ENCODE measurements around the gene CYP26B1. TPM values are rescaled to one million over a fixed set of nuclear protein-coding genes. Genes with fewer than 3 reads are reported as not detected.

CYP26B1 gene
- total and polyA plus RNA-seq, 2 donors (not counting 3 experiments of a cell fraction or from before 2014, with no cell fraction given) = 0.30 to 1.1 TPM

- no peak for FAIRE-seq
- CTCF ChIA-PET = no interaction called here
- dilution Hi-C loops (cut with MboI; ENCODE audit: extremely low pct_ligation_motif_present, low sequenced_read_pairs) = no loop called here
Measured at GRCh38 chr2:72098935-72099334, 48.7 kb downstream of the CYP26B1 start.

More at GRCh38 chr2:72098935-72099334, 48.7 kb downstream of the CYP26B1 start:
- BruUV-seq (replicated peaks) = no TSS peak
- no peak for DNase-seq (ENCODE audit: low read depth, low spot score)
- no peak overlapping the region for H3K4me2 ChIP-seq (ENCODE audit: insufficient read depth, low read length)
- H3K36me3 ChIP-seq (ENCODE audit: control insufficient read depth in 2 of 2, extremely low read depth in 1 of 2, insufficient read depth in 2 of 2, low read length in 2 of 2) = no peaks in the 10 kb centered on the region
- H4K20me1 ChIP-seq (replicated peaks; ENCODE audit: control insufficient read depth, extremely low read depth, insufficient read depth, low read length) = no peaks in the 10 kb centered on the region
- intact Hi-C loops (cut with micrococcal nuclease) = no loop called here
- H2AFZ ChIP-seq (ENCODE audit: low read depth, low read length) = no peak overlapping the region
- TF ChIP-seq POLR2AphosphoS5 (IDR thresholded peaks at IDR 0.05; ENCODE audit: insufficient read depth, low read depth, low read length) = no peak
- no peak for TF ChIP-seq EZH2 (IDR thresholded peaks at IDR 0.05; ENCODE audit: borderline replicate concordance, low read depth, low read length, severe bottlenecking)
- no peak for TF ChIP-seq POLR2A (IDR thresholded peaks at IDR 0.05; ENCODE audit: low read depth, low read length)
- TF ChIP-seq MAX (IDR thresholded peaks at IDR 0.05; ENCODE audit: insufficient read depth, insufficient read length) = no peak
- TF ChIP-seq MYC (IDR thresholded peaks at IDR 0.05; ENCODE audit: low read depth, low read length) = no peak
- no peak for TF ChIP-seq JUN (IDR thresholded peaks at IDR 0.05; ENCODE audit: borderline replicate concordance, insufficient read depth, insufficient read length, low read depth)
- no peak for TF ChIP-seq GATA2 (IDR thresholded peaks at IDR 0.05; ENCODE audit: insufficient read depth, insufficient read length, low read depth, low read length)
- no peak for TF ChIP-seq FOS (IDR thresholded peaks at IDR 0.05; ENCODE audit: borderline replicate concordance, insufficient read depth, low read length)
- no peak for TF ChIP-seq CTCF (IDR thresholded peaks at IDR 0.05; ENCODE audit: extremely low read depth in 1 of 2, insufficient read depth in 1 of 2, low read depth in 1 of 2, low read length in 2 of 2)
- H3K4me1 ChIP-seq (ENCODE audit: control insufficient read depth, extremely low read depth, insufficient read depth, low read length) = no peaks in the 10 kb centered on the region
- no peak overlapping the region for H3K27ac ChIP-seq (ENCODE audit: insufficient read depth, low read depth, low read length)
- no peaks in the 10 kb centered on the region for H3K9me3 ChIP-seq (replicated peaks; ENCODE audit: control insufficient read depth, insufficient read depth, low read length)
- H3K27me3 ChIP-seq (ENCODE audit: control insufficient read depth in 2 of 2, insufficient read depth in 2 of 2, low read length in 2 of 2) = peaks cover 10 to 30% of the 10 kb centered on the region in 2 experiments
- H3K79me2 ChIP-seq (ENCODE audit: control insufficient read depth, insufficient read depth, low read length) = no peaks in the 10 kb centered on the region
- POLR2A ChIA-PET = no interaction called here
- H3K9ac ChIP-seq (replicated peaks; ENCODE audit: extremely low read depth, insufficient read depth, low read length) = no peak overlapping the region
- no peaks in the 10 kb centered on the region for H3K9me1 ChIP-seq (replicated peaks; ENCODE audit: control insufficient read depth, extremely low read depth, insufficient read depth, low read length)
- no peak overlapping the region for H3K4me3 ChIP-seq (replicated peaks in 1 of 3; ENCODE audit: insufficient read depth in 1 of 3, low read depth in 1 of 3, low read length in 3 of 3)
